ENCODE measurements around the gene TUBB2A. TPM values are rescaled to one million over a fixed set of nuclear protein-coding genes. Genes with fewer than 3 reads are reported as not detected.
"Not testable (repeated sequence)": the region's sequence is repeated elsewhere in the genome, so short reads cannot be mapped to it uniquely, and the experiment has no call there.

Gene TUBB2A
- 59.0 TPM for total RNA-seq

DNA sequence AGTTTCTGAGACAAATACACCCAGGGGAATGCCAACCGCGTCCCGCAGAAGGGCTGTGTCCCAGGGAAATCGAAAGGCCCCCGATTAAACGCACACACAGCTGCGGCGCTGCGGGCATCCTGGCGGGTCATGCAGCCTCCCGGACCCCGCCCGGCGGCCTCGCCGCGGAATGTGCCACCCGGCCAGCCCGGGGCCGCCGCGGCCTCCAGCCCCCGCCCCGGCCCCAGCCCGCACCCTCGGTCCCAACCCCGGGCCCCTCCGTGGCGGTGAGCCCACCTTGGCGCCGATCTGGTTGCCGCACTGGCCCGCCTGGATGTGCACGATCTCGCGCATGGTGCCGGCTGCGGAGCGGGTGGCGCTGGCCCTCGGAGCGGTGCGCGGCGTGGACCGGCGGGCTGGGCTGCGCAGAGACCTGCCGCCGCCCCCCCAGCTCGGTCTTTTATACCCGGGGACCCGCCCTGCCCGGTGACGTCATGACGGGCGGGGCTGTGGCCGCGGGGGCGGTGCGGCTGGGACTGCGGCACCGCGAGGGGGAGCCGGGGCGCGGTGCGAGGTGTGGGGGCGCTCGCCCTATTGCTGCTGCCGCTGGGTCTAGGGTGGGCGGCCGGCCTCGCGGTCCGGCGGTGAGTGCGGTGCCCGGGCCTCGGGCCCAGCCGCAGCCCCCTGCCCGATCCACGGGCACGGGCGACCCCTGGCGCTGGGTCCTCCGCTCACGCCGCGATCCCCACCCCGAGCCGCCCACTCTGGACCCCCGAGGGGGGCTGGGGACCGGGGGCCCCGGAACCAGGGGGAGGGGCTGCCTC is at the start of gene TUBB2A:
TSS of gene TUBB2A (minus strand) at position 414 of the 803 bp plus-strand sequence. CDS start at position 333, 81 bp downstream.
- no peaks in the 10 kb centered on the region for H3K27me3 ChIP-seq (ENCODE audit: control insufficient read depth in 3 of 3, insufficient read depth in 3 of 3, low read length in 3 of 3)
- no peaks in the 10 kb centered on the region for H3K9me3 ChIP-seq (ENCODE audit: control insufficient read depth in 3 of 3, low read length in 3 of 3)
- H3K9ac ChIP-seq (ENCODE audit: low read depth in 1 of 3, low read length in 3 of 3) = peak within 1 kb of the TSS; percentile 77 to 84 (median 80)
- H3K36me3 ChIP-seq (ENCODE audit: control insufficient read depth in 3 of 3, insufficient read depth in 3 of 3, low read length in 3 of 3) = peaks cover 3 to 10% (median 9%) of the 10 kb centered on the region in 3 donors
- H3K4me1 ChIP-seq (ENCODE audit: control insufficient read depth in 3 of 3, insufficient read depth in 3 of 3, low read length in 3 of 3) = peaks cover 0 to 7% (median 4%) of the 10 kb centered on the region in 3 donors
- H3K27ac ChIP-seq (ENCODE audit: low read depth, low read length) = peak within 1 kb of the TSS; percentile 93
- peak within 1 kb of the TSS; percentile 60 to 90 (median 83) for H3K4me3 ChIP-seq (ENCODE audit: low read length in 3 of 3)

DNA sequence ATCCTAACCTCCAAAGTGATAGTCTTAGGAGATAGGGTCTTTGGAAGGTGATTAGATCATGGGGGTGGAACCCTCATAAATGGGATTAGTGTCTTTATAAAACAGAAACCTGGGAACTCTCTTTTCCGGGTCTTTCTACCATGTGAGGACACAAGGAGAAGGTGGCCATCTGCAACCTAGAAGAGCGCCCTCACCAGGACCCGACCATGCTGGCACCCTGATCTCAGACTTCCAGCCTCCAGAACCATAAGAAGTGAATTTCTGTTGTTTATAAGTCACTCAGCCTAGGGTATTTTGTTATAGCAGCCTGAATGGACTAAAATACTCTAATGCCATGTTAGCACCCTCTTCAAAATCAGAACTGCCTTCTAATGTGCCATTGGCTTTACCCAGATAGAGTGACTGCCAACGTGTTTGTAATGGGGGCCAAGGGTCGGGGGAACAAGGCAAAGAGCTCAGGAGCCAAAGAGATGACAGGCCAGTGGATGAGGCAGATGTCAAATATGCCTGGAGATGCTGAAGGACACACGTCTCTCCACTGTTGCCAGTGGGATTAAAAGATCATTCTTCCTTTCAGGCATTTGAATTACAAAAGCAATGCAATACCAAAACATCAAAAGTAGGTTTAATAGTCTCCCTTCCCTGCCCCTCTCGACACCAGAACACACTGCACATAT is 49.1 kb upstream of the TUBB2A start:
- H3K9me3 ChIP-seq (ENCODE audit: control insufficient read depth in 3 of 3, low read length in 3 of 3) = no peaks in the 10 kb centered on the region

DNA sequence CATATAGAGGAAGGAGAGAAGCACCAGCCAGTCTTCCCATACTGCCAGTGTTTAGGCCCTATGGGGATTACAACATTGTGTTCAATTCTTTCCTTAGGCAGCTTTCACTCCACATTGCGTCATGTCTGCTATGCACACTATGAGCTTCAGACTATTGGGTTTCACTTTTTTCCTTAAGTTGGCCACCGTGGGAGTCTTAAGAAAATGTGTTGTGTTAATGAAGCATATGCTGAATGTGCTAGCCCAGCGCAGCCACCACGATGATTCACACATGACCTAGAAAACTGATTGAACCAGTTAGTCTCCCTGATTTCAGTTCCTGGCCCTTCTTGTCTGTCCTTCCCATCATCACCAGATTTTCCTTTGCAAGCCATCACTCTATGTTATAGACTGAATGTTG is 48.6 kb upstream of the TUBB2A start:
- Histone ChIP-seq H3K9me3 (ENCODE audit: control insufficient read depth in 3 of 3, low read length in 3 of 3) (no peaks in the 10 kb centered on the region), H3K27ac (ENCODE audit: low read depth, low read length) (no peak overlapping the region), H3K36me3 (ENCODE audit: control insufficient read depth in 3 of 3, insufficient read depth in 3 of 3, low read length in 3 of 3) (no peaks in the 10 kb centered on the region), H3K4me1 (ENCODE audit: control insufficient read depth in 3 of 3, insufficient read depth in 3 of 3, low read length in 3 of 3) (peaks cover 4 to 11% (median 7%) of the 10 kb centered on the region in 3 donors), H3K27me3 (ENCODE audit: control insufficient read depth in 3 of 3, insufficient read depth in 3 of 3, low read length in 3 of 3) (peaks cover 0 to 17% (median 0%) of the 10 kb centered on the region in 3 donors), H3K4me3 (ENCODE audit: low read length in 3 of 3) (no peak overlapping the region), H3K9ac (ENCODE audit: low read depth in 1 of 3, low read length in 3 of 3) (no peak overlapping the region)

More for the DNA sequence above, 49.1 kb upstream of the TUBB2A start:
- H3K9ac ChIP-seq (ENCODE audit: low read depth in 1 of 3, low read length in 3 of 3) = no peak overlapping the region
- no peaks in the 10 kb centered on the region for H3K36me3 ChIP-seq (ENCODE audit: control insufficient read depth in 3 of 3, insufficient read depth in 3 of 3, low read length in 3 of 3)
- no peak overlapping the region for H3K27ac ChIP-seq (ENCODE audit: low read depth, low read length)
- no peak overlapping the region for H3K4me3 ChIP-seq (ENCODE audit: low read length in 3 of 3)
- H3K4me1 ChIP-seq (ENCODE audit: control insufficient read depth in 3 of 3, insufficient read depth in 3 of 3, low read length in 3 of 3) = peaks cover 4 to 11% (median 7%) of the 10 kb centered on the region in 3 donors
- H3K27me3 ChIP-seq (ENCODE audit: control insufficient read depth in 3 of 3, insufficient read depth in 3 of 3, low read length in 3 of 3) = peaks cover 0 to 21% (median 4%) of the 10 kb centered on the region in 3 donors

DNA sequence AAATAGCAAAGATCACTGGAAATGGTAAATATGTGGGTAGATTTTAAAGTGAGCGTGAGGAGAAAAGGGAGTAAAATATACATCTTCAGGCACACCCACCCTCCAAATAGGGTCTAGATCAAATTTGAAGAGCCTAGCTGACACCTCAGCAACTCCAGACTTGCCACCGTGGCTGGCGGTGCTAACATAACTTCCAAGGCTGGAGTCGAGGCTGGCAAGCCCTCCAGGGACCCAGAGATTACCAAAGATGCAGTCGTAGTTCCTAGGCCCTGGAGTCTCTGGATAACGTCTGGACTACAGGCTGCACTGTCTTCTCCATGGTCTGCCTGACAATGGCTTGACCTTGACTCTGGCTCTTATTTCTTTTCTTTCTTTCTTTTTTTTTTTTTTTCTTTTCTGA is 47.6 kb upstream of the TUBB2A start:
- H3K9ac ChIP-seq (ENCODE audit: low read depth in 1 of 3, low read length in 3 of 3) = no peak overlapping the region
- no peaks in the 10 kb centered on the region for H3K9me3 ChIP-seq (ENCODE audit: control insufficient read depth in 3 of 3, low read length in 3 of 3)
- H3K27me3 ChIP-seq (ENCODE audit: control insufficient read depth in 3 of 3, insufficient read depth in 3 of 3, low read length in 3 of 3) = peaks cover 0 to 13% (median 0%) of the 10 kb centered on the region in 3 donors
- H3K4me3 ChIP-seq (ENCODE audit: low read length in 3 of 3) = no peak overlapping the region
- H3K4me1 ChIP-seq (ENCODE audit: control insufficient read depth in 3 of 3, insufficient read depth in 3 of 3, low read length in 3 of 3) = peaks cover 4 to 11% (median 7%) of the 10 kb centered on the region in 3 donors
- no peaks in the 10 kb centered on the region for H3K36me3 ChIP-seq (ENCODE audit: control insufficient read depth in 3 of 3, insufficient read depth in 3 of 3, low read length in 3 of 3)
- H3K27ac ChIP-seq (ENCODE audit: low read depth, low read length) = no peak overlapping the region

DNA sequence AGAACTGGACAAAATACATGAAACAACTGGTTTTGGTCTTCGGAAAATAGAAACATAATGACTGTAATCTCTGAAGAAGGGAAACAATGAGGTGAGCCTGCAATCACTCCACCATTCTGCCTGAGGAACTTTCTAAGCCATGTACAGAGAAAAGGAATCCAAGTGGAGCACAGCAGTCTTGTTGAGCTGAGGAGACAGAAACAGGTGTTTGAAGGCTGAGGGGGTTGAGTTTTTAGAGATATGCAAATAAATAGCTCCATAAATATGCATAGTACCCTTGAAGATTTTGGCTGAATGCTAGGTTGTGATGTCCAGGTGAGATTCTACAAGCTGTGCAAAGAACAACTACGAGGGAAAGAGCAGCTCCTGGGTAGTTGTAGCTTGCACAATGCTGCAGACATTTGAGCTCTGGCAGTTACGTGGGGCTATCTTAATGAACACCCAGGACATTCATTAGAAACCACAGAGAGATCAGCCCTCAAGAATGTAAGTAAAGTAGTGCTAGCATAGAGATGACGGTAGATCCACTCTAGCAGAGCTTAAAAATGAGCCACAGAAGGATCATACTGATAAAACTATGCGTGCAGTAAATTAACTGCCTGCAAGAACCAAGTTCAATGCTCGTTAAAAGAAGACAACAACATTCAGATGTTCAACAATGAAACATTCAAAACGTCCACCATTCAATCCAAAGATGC is 45.8 kb upstream of the TUBB2A start:
- peaks cover 0 to 7% (median 0%) of the 10 kb centered on the region in 3 donors for H3K27me3 ChIP-seq (ENCODE audit: control insufficient read depth in 3 of 3, insufficient read depth in 3 of 3, low read length in 3 of 3)

DNA sequence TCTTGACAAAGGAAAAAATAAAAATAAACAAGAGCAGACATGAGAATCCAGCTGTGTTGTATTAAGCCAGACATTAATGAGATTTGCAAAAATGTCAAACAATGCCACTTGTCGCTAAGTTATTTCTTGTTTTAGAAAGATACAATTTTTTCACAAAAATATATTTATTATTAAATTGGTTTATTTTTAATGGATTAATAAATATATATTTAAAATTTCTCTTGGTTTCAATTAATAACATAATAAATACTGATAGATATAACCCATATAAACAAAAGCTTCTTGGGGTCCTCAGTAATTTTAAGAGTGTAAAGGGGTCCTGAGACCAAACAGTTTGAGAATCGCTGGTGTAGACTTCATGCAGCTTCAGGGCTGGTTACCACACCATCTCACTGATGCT is 44.0 kb upstream of the TUBB2A start:
- Histone ChIP-seq H3K27ac (ENCODE audit: low read depth, low read length) (no peak overlapping the region), H3K4me3 (ENCODE audit: low read length in 3 of 3) (no peak overlapping the region), H3K9ac (ENCODE audit: low read depth in 1 of 3, low read length in 3 of 3) (no peak overlapping the region), H3K9me3 (ENCODE audit: control insufficient read depth in 3 of 3, low read length in 3 of 3) (peaks cover 0 to 3% (median 2%) of the 10 kb centered on the region in 3 donors), H3K4me1 (ENCODE audit: control insufficient read depth in 3 of 3, insufficient read depth in 3 of 3, low read length in 3 of 3) (no peaks in the 10 kb centered on the region), H3K36me3 (ENCODE audit: control insufficient read depth in 3 of 3, insufficient read depth in 3 of 3, low read length in 3 of 3) (no peaks in the 10 kb centered on the region), H3K27me3 (ENCODE audit: control insufficient read depth in 3 of 3, insufficient read depth in 3 of 3, low read length in 3 of 3) (peaks cover 0 to under 1% (median 0%) of the 10 kb centered on the region in 3 donors)

More for the DNA sequence above, 45.8 kb upstream of the TUBB2A start:
- Histone ChIP-seq H3K36me3 (ENCODE audit: control insufficient read depth in 3 of 3, insufficient read depth in 3 of 3, low read length in 3 of 3) (no peaks in the 10 kb centered on the region), H3K9me3 (ENCODE audit: control insufficient read depth in 3 of 3, low read length in 3 of 3) (peaks cover 0 to 3% (median 2%) of the 10 kb centered on the region in 3 donors), H3K4me3 (ENCODE audit: low read length in 3 of 3) (no peak overlapping the region), H3K4me1 (ENCODE audit: control insufficient read depth in 3 of 3, insufficient read depth in 3 of 3, low read length in 3 of 3) (peaks cover 2 to 4% (median 2%) of the 10 kb centered on the region in 3 donors), H3K27ac (ENCODE audit: low read depth, low read length) (no peak overlapping the region), H3K9ac (ENCODE audit: low read depth in 1 of 3, low read length in 3 of 3) (no peak overlapping the region)

DNA sequence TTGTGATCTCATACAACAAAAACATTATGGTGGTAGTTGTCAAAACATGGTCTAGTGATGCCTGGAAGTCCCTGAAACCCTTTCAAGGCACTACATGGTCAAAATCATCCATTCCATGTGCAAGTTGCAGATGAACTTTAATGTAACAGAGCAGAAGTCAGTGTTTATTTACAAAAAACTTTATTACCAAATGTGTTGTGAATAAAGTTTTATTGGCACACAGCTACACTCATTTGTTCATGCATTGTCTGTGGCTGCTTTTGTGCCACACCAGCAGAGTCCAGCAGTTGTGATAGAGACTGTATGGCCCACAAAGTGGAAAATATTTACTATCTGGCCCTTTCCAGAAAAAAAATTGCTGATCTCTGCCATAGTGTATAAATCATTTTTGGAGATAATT is 43.3 kb upstream of the TUBB2A start:
- Histone ChIP-seq H3K36me3 (ENCODE audit: control insufficient read depth in 3 of 3, insufficient read depth in 3 of 3, low read length in 3 of 3) (no peaks in the 10 kb centered on the region), H3K27ac (ENCODE audit: low read depth, low read length) (no peak overlapping the region), H3K9me3 (ENCODE audit: control insufficient read depth in 3 of 3, low read length in 3 of 3) (peaks cover 0 to 3% (median 2%) of the 10 kb centered on the region in 3 donors), H3K4me1 (ENCODE audit: control insufficient read depth in 3 of 3, insufficient read depth in 3 of 3, low read length in 3 of 3) (no peaks in the 10 kb centered on the region), H3K27me3 (ENCODE audit: control insufficient read depth in 3 of 3, insufficient read depth in 3 of 3, low read length in 3 of 3) (no peaks in the 10 kb centered on the region), H3K9ac (ENCODE audit: low read depth in 1 of 3, low read length in 3 of 3) (no peak overlapping the region), H3K4me3 (ENCODE audit: low read length in 3 of 3) (no peak overlapping the region)

DNA sequence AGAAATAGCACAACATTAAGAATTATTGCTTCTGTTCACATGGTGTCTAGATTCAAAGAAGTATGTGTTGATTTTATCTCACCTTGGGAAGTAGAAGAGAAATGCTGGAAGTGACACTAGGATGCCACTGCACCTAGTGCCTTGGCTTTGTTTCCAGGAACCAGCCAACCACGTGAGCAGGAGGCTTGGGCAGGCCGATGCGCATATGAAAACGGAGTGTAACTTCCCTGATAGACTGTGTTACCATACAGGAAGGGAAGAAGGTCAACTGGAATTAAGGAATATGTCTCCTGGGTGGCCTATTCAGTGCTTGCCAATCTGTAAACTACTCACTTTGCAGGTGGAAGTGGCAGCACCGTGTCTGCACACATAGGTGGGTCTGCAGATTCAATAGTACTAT is 42.0 kb upstream of the TUBB2A start:
- Histone ChIP-seq H3K4me3 (ENCODE audit: low read length in 3 of 3) (no peak overlapping the region), H3K4me1 (ENCODE audit: control insufficient read depth in 3 of 3, insufficient read depth in 3 of 3, low read length in 3 of 3) (no peaks in the 10 kb centered on the region), H3K36me3 (ENCODE audit: control insufficient read depth in 3 of 3, insufficient read depth in 3 of 3, low read length in 3 of 3) (no peaks in the 10 kb centered on the region), H3K27me3 (ENCODE audit: control insufficient read depth in 3 of 3, insufficient read depth in 3 of 3, low read length in 3 of 3) (no peaks in the 10 kb centered on the region), H3K9ac (ENCODE audit: low read depth in 1 of 3, low read length in 3 of 3) (no peak overlapping the region), H3K27ac (ENCODE audit: low read depth, low read length) (no peak overlapping the region), H3K9me3 (ENCODE audit: control insufficient read depth in 3 of 3, low read length in 3 of 3) (peaks cover 0 to 3% (median 2%) of the 10 kb centered on the region in 3 donors)

DNA sequence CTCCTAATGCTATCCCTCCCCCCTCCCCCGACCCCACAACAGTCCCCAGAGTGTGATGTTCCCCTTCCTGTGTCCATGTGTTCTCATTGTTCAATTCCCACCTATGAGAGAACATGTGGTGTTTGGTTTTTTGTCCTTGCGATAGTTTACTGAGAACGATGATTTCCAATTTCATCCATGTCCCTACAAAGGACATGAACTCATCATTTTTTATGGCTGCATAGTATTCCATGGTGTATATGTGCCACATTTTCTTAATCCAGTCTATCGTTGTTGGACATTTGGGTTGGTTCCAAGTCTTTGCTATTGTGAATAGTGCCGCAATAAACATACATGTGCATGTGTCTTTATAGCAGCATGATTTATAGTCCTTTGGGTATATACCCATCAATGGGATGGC is 40.4 kb upstream of the TUBB2A start:
- not testable (repeated sequence) for H3K9ac ChIP-seq (ENCODE audit: low read depth in 1 of 3, low read length in 3 of 3); H3K9me3 ChIP-seq (ENCODE audit: control insufficient read depth in 3 of 3, low read length in 3 of 3); H3K4me3 ChIP-seq (ENCODE audit: low read length in 3 of 3); H3K36me3 ChIP-seq (ENCODE audit: control insufficient read depth in 3 of 3, insufficient read depth in 3 of 3, low read length in 3 of 3); H3K27me3 ChIP-seq (ENCODE audit: control insufficient read depth in 3 of 3, insufficient read depth in 3 of 3, low read length in 3 of 3); H3K4me1 ChIP-seq (ENCODE audit: control insufficient read depth in 3 of 3, insufficient read depth in 3 of 3, low read length in 3 of 3); H3K27ac ChIP-seq (ENCODE audit: low read depth, low read length)
